Common myeloid progenitor, CD34-positive (primary cell): ENCODE results near the gene PCSK9.

Experiments used
- CTCF ChIA-PET: fragments of 350-600 bp; sonication (Branson Sonifier 250); formaldehyde crosslinking; loops from one replicate; lab custom pipeline; 2021; ENCODE audit warnings: antibody characterized with exemption; lab: Charles Lee
- POLR2A ChIA-PET: fragments of 350-600 bp; sonication (Branson Sonifier 250); formaldehyde crosslinking; loops from one replicate; lab custom pipeline; 2021; ENCODE audit warnings: antibody characterized with exemption; lab: Charles Lee
- DNase-seq, 3 donors: peaks; one replicate each; pipeline versions ENCODE4 v3.0.0 to v3.0.0-alpha.2; 2013
- H3K27ac ChIP-seq, 2 experiments: 1 replicate in 1 of 2; 2 replicates in 1 of 2; pipeline ENCODE4 v1.7.0; 2013; ENCODE audit warnings: inconsistent platforms in 2 of 2, low read length in 2 of 2, mild to moderate bottlenecking in 2 of 2, low read depth in 1 of 2, moderate library complexity in 1 of 2; ENCODE audit not compliant: severe bottlenecking in 2 of 2, insufficient read depth in 1 of 2, poor library complexity in 1 of 2
- H3K27me3 ChIP-seq, 5 experiments: replicated peaks in 2 of 5; 1 replicate in 3 of 5; 2 replicates in 2 of 5; pipeline versions ENCODE4 v1.6.1 to v1.7.0; 2013; ENCODE audit warnings: low read length in 4 of 5, mild to moderate bottlenecking in 2 of 5, moderate library complexity in 2 of 5, inconsistent platforms in 1 of 5; ENCODE audit not compliant: insufficient read depth in 5 of 5, control insufficient read depth in 4 of 5
- H3K36me3 ChIP-seq, 4 experiments: 1 replicate in 2 of 4; 2 replicates in 2 of 4; pipeline versions ENCODE4 v1.6.1 to v1.7.0; 2013; ENCODE audit warnings: low read length in 3 of 4, control low read depth in 1 of 4, mild to moderate bottlenecking in 1 of 4; ENCODE audit not compliant: control insufficient read depth in 4 of 4, insufficient read depth in 4 of 4
- H3K4me1 ChIP-seq, 4 experiments: 1 replicate in 3 of 4; 2 replicates in 1 of 4; pipeline versions ENCODE4 v1.6.1 to v1.7.1; 2013; ENCODE audit warnings: low read length in 3 of 4, mild to moderate bottlenecking in 3 of 4, control low read depth in 1 of 4, inconsistent platforms in 1 of 4, moderate library complexity in 1 of 4; ENCODE audit not compliant: control insufficient read depth in 4 of 4, insufficient read depth in 4 of 4; ENCODE audit errors: control extremely low read depth in 1 of 4
- H3K4me3 ChIP-seq, 7 experiments: 1 replicate in 4 of 7; 2 replicates in 3 of 7; pipeline versions ENCODE4 v1.5.1 to v1.7.0; 2013; ENCODE audit warnings: mild to moderate bottlenecking in 7 of 7, low read length in 6 of 7, moderate library complexity in 6 of 7, inconsistent platforms in 2 of 7, low read depth in 2 of 7, control low read depth in 1 of 7; ENCODE audit not compliant: insufficient read depth in 4 of 7, control insufficient read depth in 1 of 7; ENCODE audit errors: extremely low read depth in 1 of 7
- H3K9me3 ChIP-seq, 5 experiments: 1 replicate in 4 of 5; 2 replicates in 1 of 5; pipeline versions ENCODE4 v1.6.1 to v1.7.1; 2013; ENCODE audit warnings: low read length in 4 of 5, mild to moderate bottlenecking in 2 of 5, inconsistent platforms in 1 of 5, low read depth in 1 of 5, moderate library complexity in 1 of 5; ENCODE audit not compliant: control insufficient read depth in 4 of 5, insufficient read depth in 2 of 5; ENCODE audit errors: control extremely low read depth in 1 of 5
- WGBS: methylation state at CpG from one replicate; pipeline ENCODE4 v1.1.5; 2013; ENCODE audit not compliant: insufficient coverage; 5-methylcytosine and 5-hydroxymethylcytosine counted together

The PCSK9 gene

DNA sequence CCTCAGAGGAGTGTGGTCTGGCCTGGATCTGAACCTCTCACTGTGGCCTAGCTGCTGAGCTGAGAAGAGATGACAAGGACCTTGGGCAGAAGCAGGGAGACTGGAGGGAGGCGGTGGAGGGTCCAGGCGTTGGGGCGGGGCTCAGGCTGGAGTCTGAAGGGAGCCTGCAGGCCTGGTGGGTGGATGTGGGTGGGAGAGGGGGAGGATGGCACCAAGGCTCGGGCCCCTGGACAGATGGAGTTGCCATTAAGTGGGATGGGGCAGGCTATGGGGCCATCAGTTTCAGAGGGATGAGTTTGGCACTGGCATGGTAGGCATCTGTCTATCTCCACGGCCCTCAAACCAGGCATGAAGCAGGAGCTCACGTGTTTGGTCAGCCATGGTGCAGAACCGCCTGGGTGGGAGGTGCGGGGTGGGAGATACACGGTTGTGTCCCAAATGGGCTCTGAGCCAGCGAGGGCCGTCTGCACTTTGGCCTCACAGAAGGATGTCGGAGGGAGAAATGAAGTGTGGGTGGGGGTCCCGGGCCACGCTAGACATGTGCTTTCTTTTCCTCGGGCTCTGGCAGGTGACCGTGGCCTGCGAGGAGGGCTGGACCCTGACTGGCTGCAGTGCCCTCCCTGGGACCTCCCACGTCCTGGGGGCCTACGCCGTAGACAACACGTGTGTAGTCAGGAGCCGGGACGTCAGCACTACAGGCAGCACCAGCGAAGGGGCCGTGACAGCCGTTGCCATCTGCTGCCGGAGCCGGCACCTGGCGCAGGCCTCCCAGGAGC is 23.6 kb downstream of the PCSK9 start:
- 95% methylated on average over 23 of the region's 29 CpGs for WGBS
- Histone ChIP-seq H3K27me3 (no peaks in the 10 kb centered on the region), H3K36me3 (peaks cover 0 to 15% (median 9%) of the 10 kb centered on the region in 4 experiments), H3K27ac (no peak overlapping the region), H3K9me3 (no peaks in the 10 kb centered on the region), H3K4me3 (no peak overlapping the region), H3K4me1 (no peaks in the 10 kb centered on the region)
- DNase-seq = no peak
- ChIA-PET CTCF (interaction anchor here (1.9 kb wide), 1 partner anchor 16 kb away, joined by 4 read pairs; no protein-coding TSS in a partner anchor), POLR2A (no interaction called here)

DNA sequence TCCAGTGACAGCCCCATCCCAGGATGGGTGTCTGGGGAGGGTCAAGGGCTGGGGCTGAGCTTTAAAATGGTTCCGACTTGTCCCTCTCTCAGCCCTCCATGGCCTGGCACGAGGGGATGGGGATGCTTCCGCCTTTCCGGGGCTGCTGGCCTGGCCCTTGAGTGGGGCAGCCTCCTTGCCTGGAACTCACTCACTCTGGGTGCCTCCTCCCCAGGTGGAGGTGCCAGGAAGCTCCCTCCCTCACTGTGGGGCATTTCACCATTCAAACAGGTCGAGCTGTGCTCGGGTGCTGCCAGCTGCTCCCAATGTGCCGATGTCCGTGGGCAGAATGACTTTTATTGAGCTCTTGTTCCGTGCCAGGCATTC is 24.2 kb downstream of the PCSK9 start:
- H3K36me3 ChIP-seq = peaks cover under 1 to 19% (median 10%) of the 10 kb centered on the region in 4 experiments
- H3K27ac ChIP-seq = no peak overlapping the region
- no peak overlapping the region for H3K4me3 ChIP-seq
- no peaks in the 10 kb centered on the region for H3K9me3 ChIP-seq
- no peaks in the 10 kb centered on the region for H3K4me1 ChIP-seq
- CTCF ChIA-PET = interaction anchor here (1.9 kb wide), 1 partner anchor 16 kb away, joined by 4 read pairs; no protein-coding TSS in a partner anchor
- H3K27me3 ChIP-seq = no peaks in the 10 kb centered on the region
- 93% methylated on average over 9 of the region's 9 CpGs for WGBS
- POLR2A ChIA-PET = no interaction called here
- no peak for DNase-seq

DNA sequence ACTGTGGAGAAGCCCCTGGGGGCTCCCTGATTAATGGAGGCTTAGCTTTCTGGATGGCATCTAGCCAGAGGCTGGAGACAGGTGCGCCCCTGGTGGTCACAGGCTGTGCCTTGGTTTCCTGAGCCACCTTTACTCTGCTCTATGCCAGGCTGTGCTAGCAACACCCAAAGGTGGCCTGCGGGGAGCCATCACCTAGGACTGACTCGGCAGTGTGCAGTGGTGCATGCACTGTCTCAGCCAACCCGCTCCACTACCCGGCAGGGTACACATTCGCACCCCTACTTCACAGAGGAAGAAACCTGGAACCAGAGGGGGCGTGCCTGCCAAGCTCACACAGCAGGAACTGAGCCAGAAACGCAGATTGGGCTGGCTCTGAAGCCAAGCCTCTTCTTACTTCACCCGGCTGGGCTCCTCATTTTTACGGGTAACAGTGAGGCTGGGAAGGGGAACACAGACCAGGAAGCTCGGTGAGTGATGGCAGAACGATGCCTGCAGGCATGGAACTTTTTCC is 24.8 kb downstream of the PCSK9 start:
- ChIA-PET CTCF (interaction anchor here (1.9 kb wide), 1 partner anchor 15 kb away, joined by 4 read pairs; no protein-coding TSS in a partner anchor), POLR2A (no interaction called here)
- no peaks in the 10 kb centered on the region for H3K9me3 ChIP-seq
- no peak for DNase-seq
- H3K36me3 ChIP-seq = peaks cover 5 to 25% (median 13%) of the 10 kb centered on the region in 4 experiments
- WGBS = 78% methylated on average over 11 of the region's 12 CpGs
- no peak overlapping the region for H3K27ac ChIP-seq
- H3K4me1 ChIP-seq = no peaks in the 10 kb centered on the region
- H3K27me3 ChIP-seq = no peaks in the 10 kb centered on the region
- no peak overlapping the region for H3K4me3 ChIP-seq

DNA sequence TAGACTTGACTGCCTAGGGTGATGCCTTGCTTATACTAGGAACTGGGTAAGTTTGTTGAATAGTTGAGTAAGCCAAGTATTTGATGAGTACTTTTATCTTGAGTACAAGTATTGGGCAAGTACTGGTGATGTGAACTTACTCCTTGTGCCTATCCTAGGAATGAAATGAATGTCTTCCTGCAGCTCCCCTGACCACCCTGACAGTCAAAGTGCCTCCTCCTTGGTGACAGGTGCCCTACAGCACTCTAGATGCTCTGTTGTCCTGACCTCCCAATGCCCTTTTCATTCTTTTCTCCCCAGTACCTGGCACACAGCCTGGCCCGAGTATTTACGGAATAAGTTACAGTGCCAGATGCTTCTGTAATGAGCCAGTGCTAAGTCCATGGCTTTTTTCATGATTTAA is 25.5 kb downstream of the PCSK9 start:
- Histone ChIP-seq H3K27me3 (no peaks in the 10 kb centered on the region), H3K27ac (no peak overlapping the region), H3K9me3 (no peaks in the 10 kb centered on the region), H3K36me3 (peaks cover 5 to 31% (median 16%) of the 10 kb centered on the region in 4 experiments), H3K4me1 (no peaks in the 10 kb centered on the region), H3K4me3 (no peak overlapping the region)
- ChIA-PET POLR2A (no interaction called here), CTCF (interaction anchor here (1.9 kb wide), 1 partner anchor 14 kb away, joined by 4 read pairs; no protein-coding TSS in a partner anchor)
- WGBS = 100% methylated on average over 2 of the region's 2 CpGs
- DNase-seq = no peak

DNA sequence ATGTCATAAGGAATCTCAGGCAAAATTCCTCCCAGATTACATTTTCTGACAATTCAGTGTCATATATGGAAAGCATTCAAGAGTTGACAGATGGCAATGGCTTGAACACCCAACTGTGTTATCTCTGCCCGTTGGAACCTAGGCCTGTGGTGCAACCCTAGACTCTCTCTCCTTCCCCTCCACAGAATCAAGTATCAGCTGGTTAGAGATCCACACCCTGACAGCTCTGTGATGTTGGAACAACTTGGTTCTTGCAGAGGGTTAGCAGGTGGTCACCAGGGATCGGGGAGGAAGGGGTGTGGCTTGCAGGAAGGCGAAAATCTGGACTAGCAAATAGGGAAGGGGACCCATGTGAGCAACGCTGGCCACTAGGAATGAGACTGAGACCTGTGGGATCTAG is 26.3 kb downstream of the PCSK9 start:
- H3K4me1 ChIP-seq = no peaks in the 10 kb centered on the region
- H3K27me3 ChIP-seq = no peaks in the 10 kb centered on the region
- WGBS = 97% methylated on average over 4 of the region's 4 CpGs
- H3K36me3 ChIP-seq = peaks cover 5 to 39% (median 21%) of the 10 kb centered on the region in 4 experiments
- H3K9me3 ChIP-seq = no peaks in the 10 kb centered on the region
- POLR2A ChIA-PET = no interaction called here
- H3K4me3 ChIP-seq = no peak overlapping the region
- CTCF ChIA-PET = interaction anchor here (0.8 to 1.6 kb wide), 2 partner anchors 9 to 11 kb away, joined by 3 to 4 read pairs; no protein-coding TSS in a partner anchor
- no peak for DNase-seq
- no peak overlapping the region for H3K27ac ChIP-seq

DNA sequence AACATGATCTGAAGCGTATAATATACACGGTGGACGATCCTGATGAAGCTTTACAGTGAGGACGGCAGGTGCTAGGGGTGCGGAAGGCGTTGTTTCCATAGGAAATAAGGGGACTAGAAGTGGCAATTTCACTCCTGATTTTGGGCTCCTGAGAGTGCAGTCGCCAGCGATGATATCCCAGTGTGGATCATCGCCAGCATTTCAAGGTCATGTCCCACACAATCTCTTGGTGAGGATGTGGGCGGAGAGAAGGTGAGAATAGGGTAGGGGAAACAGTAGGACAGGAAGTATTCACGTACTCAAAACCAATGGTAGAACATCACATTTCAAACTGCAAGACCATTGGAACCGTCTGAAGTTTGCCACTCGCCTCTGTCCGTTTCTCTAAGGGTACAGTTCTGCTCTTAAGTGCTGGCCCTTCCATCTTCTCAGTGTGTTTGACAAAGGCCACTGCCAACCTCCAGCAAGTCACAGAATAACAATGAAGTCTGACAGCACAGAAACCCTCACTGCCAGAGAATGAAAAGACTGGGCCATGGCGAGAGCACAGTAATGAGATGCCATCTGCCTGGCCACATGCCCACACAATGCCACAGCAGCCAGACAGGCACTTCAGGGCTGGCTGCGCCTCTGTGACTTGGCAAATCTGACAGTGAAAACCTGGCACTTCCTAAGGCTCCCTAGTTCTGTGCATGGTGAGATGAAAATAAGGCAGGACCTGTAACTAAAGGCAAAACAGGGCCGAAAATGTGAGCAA is 27.9 kb downstream of the PCSK9 start:
- no peak for DNase-seq

More for the DNA sequence above, 27.9 kb downstream of the PCSK9 start:
- Histone ChIP-seq H3K4me3 (no peak overlapping the region), H3K27ac (no peak overlapping the region), H3K4me1 (no peaks in the 10 kb centered on the region), H3K27me3 (no peaks in the 10 kb centered on the region), H3K9me3 (no peaks in the 10 kb centered on the region), H3K36me3 (peaks cover 15 to 54% (median 33%) of the 10 kb centered on the region in 4 experiments)
- 92% methylated on average over 14 of the region's 17 CpGs for WGBS
- POLR2A ChIA-PET = no interaction called here
- CTCF ChIA-PET = interaction anchor here (1.6 kb wide), 1 partner anchor 10 kb away, joined by 4 read pairs; no protein-coding TSS in a partner anchor
